ENCODE data around the gene PPP6R3. TPM values are rescaled to one million over a fixed set of nuclear protein-coding genes. Genes with fewer than 3 reads are reported as not detected.
"Not testable (repeated sequence)": the region's sequence is repeated elsewhere in the genome, so short reads cannot be mapped to it uniquely, and the experiment has no call there.

The PPP6R3 gene
- polyA plus RNA-seq, 2 donors: 23.0 to 24.8 TPM

- Histone ChIP-seq H3K9me3 (ENCODE audit: control insufficient read depth in 2 of 2, insufficient read depth in 1 of 2, low read depth in 1 of 2, low read length in 1 of 2) (no peaks in the 10 kb centered on the region), H3K27me3 (ENCODE audit: control insufficient read depth in 1 of 2, insufficient read depth in 2 of 2, low read length in 2 of 2) (no peaks in the 10 kb centered on the region), H3K27ac (ENCODE audit: low read depth in 2 of 2, low read length in 1 of 2) (no peak overlapping the region), H3K36me3 (ENCODE audit: control insufficient read depth in 2 of 2, insufficient read depth in 2 of 2, low read length in 1 of 2) (peaks cover 0 to 44% of the 10 kb centered on the region in 2 donors), H3K4me1 (ENCODE audit: control insufficient read depth in 2 of 2, insufficient read depth in 2 of 2, low read length in 1 of 2) (peaks cover 0 to 1% of the 10 kb centered on the region in 2 donors), H3K4me3 (ENCODE audit: low read depth in 1 of 2, low read length in 2 of 2) (peak overlapping the region in 1 of 2 donors; percentile 10)
- WGBS, 2 donors: 82 to 91% methylated on average over 10 of the region's 10 CpGs
Observed at GRCh38 chr11:68442433-68442832, 18.1 kb upstream of the PPP6R3 start.

GRCh38 chr11:68444566-68444965 is 16.0 kb upstream of the PPP6R3 start:
- Histone ChIP-seq H3K4me1 (ENCODE audit: control insufficient read depth in 2 of 2, insufficient read depth in 2 of 2, low read length in 1 of 2) (peaks cover 0 to 3% of the 10 kb centered on the region in 2 donors), H3K27ac (ENCODE audit: low read depth in 2 of 2, low read length in 1 of 2) (no peak overlapping the region), H3K36me3 (ENCODE audit: control insufficient read depth in 2 of 2, insufficient read depth in 2 of 2, low read length in 1 of 2) (peaks cover 0 to 27% of the 10 kb centered on the region in 2 donors), H3K4me3 (ENCODE audit: low read depth in 1 of 2, low read length in 2 of 2) (no peak overlapping the region), H3K9me3 (ENCODE audit: control insufficient read depth in 2 of 2, insufficient read depth in 1 of 2, low read depth in 1 of 2, low read length in 1 of 2) (no peaks in the 10 kb centered on the region), H3K27me3 (ENCODE audit: control insufficient read depth in 1 of 2, insufficient read depth in 2 of 2, low read length in 2 of 2) (no peaks in the 10 kb centered on the region)
- WGBS, 2 donors: 66 to 74% methylated on average over 6 of the region's 6 CpGs

- Histone ChIP-seq H3K36me3 (ENCODE audit: control insufficient read depth in 2 of 2, insufficient read depth in 2 of 2, low read length in 1 of 2) (peaks cover 0 to 24% of the 10 kb centered on the region in 2 donors), H3K4me3 (ENCODE audit: low read depth in 1 of 2, low read length in 2 of 2) (no peak overlapping the region), H3K27ac (ENCODE audit: low read depth in 2 of 2, low read length in 1 of 2) (no peak overlapping the region), H3K9me3 (ENCODE audit: control insufficient read depth in 2 of 2, insufficient read depth in 1 of 2, low read depth in 1 of 2, low read length in 1 of 2) (no peaks in the 10 kb centered on the region), H3K4me1 (ENCODE audit: control insufficient read depth in 2 of 2, insufficient read depth in 2 of 2, low read length in 1 of 2) (peaks cover 0 to 3% of the 10 kb centered on the region in 2 donors), H3K27me3 (ENCODE audit: control insufficient read depth in 1 of 2, insufficient read depth in 2 of 2, low read length in 2 of 2) (no peaks in the 10 kb centered on the region)
- WGBS, 2 donors: 87 to 90% methylated on average over 11 of the region's 11 CpGs
Observed at GRCh38 chr11:68445531-68446035, 15.0 kb upstream of the PPP6R3 start.

DNA sequence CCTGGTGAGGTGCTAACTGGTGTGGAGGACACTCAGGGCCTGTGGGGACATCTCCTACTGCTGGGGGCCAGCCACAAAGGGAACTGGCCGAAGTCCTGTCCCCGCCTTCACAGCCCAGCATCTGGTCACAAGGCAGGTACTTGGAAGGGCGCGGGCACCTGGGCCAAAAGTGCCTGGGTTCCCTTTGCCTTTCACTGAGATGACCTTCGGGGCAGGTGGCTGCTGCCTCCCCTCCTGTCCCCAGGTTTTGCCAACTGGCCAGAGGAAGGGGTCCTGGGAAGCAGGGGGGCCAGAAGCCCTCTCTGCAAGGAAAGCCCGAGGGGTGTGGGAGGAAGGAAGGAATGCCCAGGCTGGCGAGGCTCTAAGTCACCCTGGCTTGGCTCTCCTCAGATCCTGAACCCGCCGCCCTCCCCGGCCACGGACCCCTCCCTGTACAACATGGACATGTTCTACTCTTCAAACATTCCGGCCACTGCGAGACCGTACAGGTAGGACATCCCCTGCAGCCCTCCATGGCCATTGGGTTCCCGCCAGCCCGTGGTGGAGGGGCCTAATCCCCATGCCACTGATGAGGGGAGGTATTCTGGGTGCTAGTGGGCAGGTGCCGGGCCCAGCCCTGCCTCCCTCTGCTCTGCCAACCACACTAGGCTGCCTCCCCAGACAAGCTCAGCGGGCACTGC is 14.4 kb upstream of the PPP6R3 start:
- no peak overlapping the region for H3K4me3 ChIP-seq (ENCODE audit: low read depth in 1 of 2, low read length in 2 of 2)
- 89% methylated on average over 17 to 18 of the region's 18 CpGs for WGBS, 2 donors
- H3K9me3 ChIP-seq (ENCODE audit: control insufficient read depth in 2 of 2, insufficient read depth in 1 of 2, low read depth in 1 of 2, low read length in 1 of 2): no peaks in the 10 kb centered on the region
- peaks cover 0 to 3% of the 10 kb centered on the region in 2 donors for H3K4me1 ChIP-seq (ENCODE audit: control insufficient read depth in 2 of 2, insufficient read depth in 2 of 2, low read length in 1 of 2)
- H3K27ac ChIP-seq (ENCODE audit: low read depth in 2 of 2, low read length in 1 of 2): no peak overlapping the region
- no peaks in the 10 kb centered on the region for H3K27me3 ChIP-seq (ENCODE audit: control insufficient read depth in 1 of 2, insufficient read depth in 2 of 2, low read length in 2 of 2)
- H3K36me3 ChIP-seq (ENCODE audit: control insufficient read depth in 2 of 2, insufficient read depth in 2 of 2, low read length in 1 of 2): peaks cover 0 to 24% of the 10 kb centered on the region in 2 donors

DNA sequence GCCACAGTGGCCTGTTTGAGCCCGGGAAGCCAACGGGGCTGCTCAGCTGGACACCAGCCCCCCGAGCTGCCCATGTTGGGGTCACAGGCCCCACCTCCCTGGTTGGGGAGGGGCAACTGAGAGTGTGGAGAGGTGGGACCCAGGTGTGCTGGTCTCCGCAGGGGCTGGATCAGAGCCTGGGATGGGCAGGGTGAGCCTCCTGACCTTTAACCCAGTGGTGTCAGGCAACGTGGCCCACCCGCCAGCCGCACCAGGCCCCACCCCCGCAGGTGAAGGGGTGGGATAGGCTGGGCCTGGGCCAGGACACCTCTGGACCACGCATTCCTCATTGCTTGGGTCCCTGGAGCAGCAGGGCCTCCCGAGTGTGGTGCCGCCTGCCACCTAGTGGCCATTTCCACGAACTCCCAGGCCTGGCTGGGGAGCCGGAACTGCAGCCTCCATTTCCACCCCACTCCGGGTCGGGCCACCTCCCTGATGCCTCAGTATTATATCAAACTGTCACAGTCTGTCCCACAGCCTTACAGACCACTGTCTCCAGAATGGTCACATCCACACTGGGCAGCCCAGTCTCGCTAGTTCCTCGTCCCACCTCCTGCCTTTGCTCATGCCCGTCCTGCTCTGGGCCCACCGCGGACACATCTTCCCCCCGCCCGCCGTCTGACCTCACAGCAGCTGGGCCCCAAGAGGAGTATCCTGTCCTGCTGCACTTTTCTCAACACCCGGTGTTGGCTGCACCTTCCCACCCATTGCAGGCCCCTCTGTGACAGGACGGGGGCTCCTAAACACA is 13.3 kb upstream of the PPP6R3 start:
- H3K4me1 ChIP-seq (ENCODE audit: control insufficient read depth in 2 of 2, insufficient read depth in 2 of 2, low read length in 1 of 2): peaks cover 0 to 3% of the 10 kb centered on the region in 2 donors
- no peak overlapping the region for H3K4me3 ChIP-seq (ENCODE audit: low read depth in 1 of 2, low read length in 2 of 2)
- no peak overlapping the region for H3K27ac ChIP-seq (ENCODE audit: low read depth in 2 of 2, low read length in 1 of 2)
- H3K36me3 ChIP-seq (ENCODE audit: control insufficient read depth in 2 of 2, insufficient read depth in 2 of 2, low read length in 1 of 2): peaks cover 0 to 22% of the 10 kb centered on the region in 2 donors
- 47% methylated on average over 25 of the region's 25 CpGs for WGBS, 2 donors
- no peaks in the 10 kb centered on the region for H3K9me3 ChIP-seq (ENCODE audit: control insufficient read depth in 2 of 2, insufficient read depth in 1 of 2, low read depth in 1 of 2, low read length in 1 of 2)
- no peaks in the 10 kb centered on the region for H3K27me3 ChIP-seq (ENCODE audit: control insufficient read depth in 1 of 2, insufficient read depth in 2 of 2, low read length in 2 of 2)

DNA sequence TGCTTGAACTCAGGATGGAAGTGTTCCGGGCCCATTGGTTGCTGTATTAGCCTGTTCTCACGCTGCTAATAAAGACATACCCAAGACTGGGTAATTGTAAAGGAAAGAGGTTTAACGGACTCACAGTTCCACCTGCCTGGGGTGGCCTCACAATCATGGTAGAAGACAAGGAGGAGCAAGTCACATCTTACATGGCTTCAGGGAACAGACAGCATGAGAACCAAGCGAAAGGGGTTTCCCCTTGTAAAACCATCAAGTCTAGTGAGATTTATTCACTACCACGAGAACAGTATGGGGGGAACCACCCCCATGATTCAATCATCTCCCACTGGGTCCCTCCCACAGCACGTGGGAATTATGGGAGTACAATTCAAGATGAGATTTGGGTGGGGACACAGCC is 12.6 kb upstream of the PPP6R3 start:
- H3K4me3 ChIP-seq (ENCODE audit: low read depth in 1 of 2, low read length in 2 of 2); H3K9me3 ChIP-seq (ENCODE audit: control insufficient read depth in 2 of 2, insufficient read depth in 1 of 2, low read depth in 1 of 2, low read length in 1 of 2); H3K27me3 ChIP-seq (ENCODE audit: control insufficient read depth in 1 of 2, insufficient read depth in 2 of 2, low read length in 2 of 2); H3K4me1 ChIP-seq (ENCODE audit: control insufficient read depth in 2 of 2, insufficient read depth in 2 of 2, low read length in 1 of 2); H3K27ac ChIP-seq (ENCODE audit: low read depth in 2 of 2, low read length in 1 of 2): not testable (repeated sequence)
- peaks cover 0 to 17% of the 10 kb centered on the region in 2 donors for H3K36me3 ChIP-seq (ENCODE audit: control insufficient read depth in 2 of 2, insufficient read depth in 2 of 2, low read length in 1 of 2)
- WGBS, 2 donors: 72 to 74% methylated on average over 6 of the region's 6 CpGs

DNA sequence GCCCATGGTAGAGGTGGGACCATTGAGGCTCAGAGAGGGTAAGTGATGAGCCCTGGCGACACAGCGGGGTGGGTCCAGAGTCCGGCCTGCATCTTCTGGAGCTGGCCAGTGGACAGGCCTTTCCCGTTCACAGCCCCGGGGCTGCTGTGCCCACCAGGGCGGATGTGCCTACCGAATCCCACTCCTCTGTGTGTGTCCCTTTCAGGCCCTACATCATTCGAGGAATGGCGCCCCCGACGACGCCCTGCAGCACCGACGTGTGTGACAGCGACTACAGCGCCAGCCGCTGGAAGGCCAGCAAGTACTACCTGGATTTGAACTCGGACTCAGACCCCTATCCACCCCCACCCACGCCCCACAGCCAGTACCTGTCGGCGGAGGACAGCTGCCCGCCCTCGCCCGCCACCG is 11.9 kb upstream of the PPP6R3 start:
- Histone ChIP-seq H3K4me3 (ENCODE audit: low read depth in 1 of 2, low read length in 2 of 2) (no peak overlapping the region), H3K4me1 (ENCODE audit: control insufficient read depth in 2 of 2, insufficient read depth in 2 of 2, low read length in 1 of 2) (peaks cover 0 to 3% of the 10 kb centered on the region in 2 donors), H3K27me3 (ENCODE audit: control insufficient read depth in 1 of 2, insufficient read depth in 2 of 2, low read length in 2 of 2) (no peaks in the 10 kb centered on the region), H3K36me3 (ENCODE audit: control insufficient read depth in 2 of 2, insufficient read depth in 2 of 2, low read length in 1 of 2) (peaks cover 0 to 17% of the 10 kb centered on the region in 2 donors), H3K9me3 (ENCODE audit: control insufficient read depth in 2 of 2, insufficient read depth in 1 of 2, low read depth in 1 of 2, low read length in 1 of 2) (no peaks in the 10 kb centered on the region), H3K27ac (ENCODE audit: low read depth in 2 of 2, low read length in 1 of 2) (no peak overlapping the region)
- WGBS, 2 donors: 89 to 94% methylated on average over 25 of the region's 25 CpGs

DNA sequence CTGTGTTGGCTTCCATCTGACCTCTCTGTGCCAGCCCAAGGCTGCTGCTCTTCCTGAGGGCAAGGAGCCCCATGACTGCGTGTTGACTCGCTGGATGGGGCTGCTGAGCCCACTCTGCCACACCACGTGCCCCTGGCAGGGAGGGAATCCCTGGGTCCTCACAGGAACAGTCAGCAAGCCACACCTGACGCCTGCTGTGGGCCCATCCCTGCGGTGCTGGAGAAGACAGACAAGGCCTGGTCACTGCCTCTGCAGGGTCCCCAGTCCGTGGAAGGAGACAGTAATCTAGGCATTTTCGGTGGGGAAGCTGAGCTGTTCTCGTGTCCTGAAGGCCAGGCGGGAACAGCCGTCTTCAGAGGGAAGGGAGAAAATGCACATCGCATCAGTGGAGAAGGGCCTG is 10.6 kb upstream of the PPP6R3 start:
- H3K4me3 ChIP-seq (ENCODE audit: low read depth in 1 of 2, low read length in 2 of 2): no peak overlapping the region
- H3K9me3 ChIP-seq (ENCODE audit: control insufficient read depth in 2 of 2, insufficient read depth in 1 of 2, low read depth in 1 of 2, low read length in 1 of 2): no peaks in the 10 kb centered on the region
- H3K4me1 ChIP-seq (ENCODE audit: control insufficient read depth in 2 of 2, insufficient read depth in 2 of 2, low read length in 1 of 2): peaks cover 0 to 3% of the 10 kb centered on the region in 2 donors
- H3K27me3 ChIP-seq (ENCODE audit: control insufficient read depth in 1 of 2, insufficient read depth in 2 of 2, low read length in 2 of 2): no peaks in the 10 kb centered on the region
- no peak overlapping the region for H3K27ac ChIP-seq (ENCODE audit: low read depth in 2 of 2, low read length in 1 of 2)
- 93% methylated on average over 11 of the region's 11 CpGs for WGBS, 2 donors
- H3K36me3 ChIP-seq (ENCODE audit: control insufficient read depth in 2 of 2, insufficient read depth in 2 of 2, low read length in 1 of 2): peaks cover 0 to 15% of the 10 kb centered on the region in 2 donors

- H3K27ac ChIP-seq (ENCODE audit: low read depth in 2 of 2, low read length in 1 of 2): no peak overlapping the region
- H3K4me1 ChIP-seq (ENCODE audit: control insufficient read depth in 2 of 2, insufficient read depth in 2 of 2, low read length in 1 of 2): peaks cover 0 to 3% of the 10 kb centered on the region in 2 donors
- H3K27me3 ChIP-seq (ENCODE audit: control insufficient read depth in 1 of 2, insufficient read depth in 2 of 2, low read length in 2 of 2): no peaks in the 10 kb centered on the region
- no peak overlapping the region for H3K4me3 ChIP-seq (ENCODE audit: low read depth in 1 of 2, low read length in 2 of 2)
- peaks cover 0 to 12% of the 10 kb centered on the region in 2 donors for H3K36me3 ChIP-seq (ENCODE audit: control insufficient read depth in 2 of 2, insufficient read depth in 2 of 2, low read length in 1 of 2)
- 94 to 96% methylated on average over 8 of the region's 8 CpGs for WGBS, 2 donors
- H3K9me3 ChIP-seq (ENCODE audit: control insufficient read depth in 2 of 2, insufficient read depth in 1 of 2, low read depth in 1 of 2, low read length in 1 of 2): no peaks in the 10 kb centered on the region
Observed at GRCh38 chr11:68450711-68451110, 9.8 kb upstream of the PPP6R3 start.
